ENCODE data around the gene SENP5.

DNA sequence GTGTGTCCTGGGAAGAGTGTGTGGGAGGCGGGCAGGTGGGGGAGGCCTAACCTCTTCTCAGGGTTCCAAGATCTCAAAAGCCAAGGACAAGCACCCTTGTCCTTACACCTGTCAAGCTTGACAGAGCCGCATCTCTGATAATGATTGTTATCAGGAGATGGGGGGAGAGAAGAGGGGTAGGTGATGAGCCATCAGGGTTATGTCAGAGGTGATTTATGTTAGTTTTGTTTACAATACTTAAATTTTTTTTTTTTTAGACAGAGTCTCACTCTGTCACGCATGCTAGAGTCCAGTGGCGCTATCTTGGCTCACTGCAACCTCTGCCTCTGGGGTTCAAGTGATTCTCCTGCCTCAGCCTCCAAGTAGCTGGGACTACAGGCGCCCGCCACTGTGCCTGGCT is 82.0 kb downstream of the SENP5 start:
- TF ChIP-seq, protein P1, sequence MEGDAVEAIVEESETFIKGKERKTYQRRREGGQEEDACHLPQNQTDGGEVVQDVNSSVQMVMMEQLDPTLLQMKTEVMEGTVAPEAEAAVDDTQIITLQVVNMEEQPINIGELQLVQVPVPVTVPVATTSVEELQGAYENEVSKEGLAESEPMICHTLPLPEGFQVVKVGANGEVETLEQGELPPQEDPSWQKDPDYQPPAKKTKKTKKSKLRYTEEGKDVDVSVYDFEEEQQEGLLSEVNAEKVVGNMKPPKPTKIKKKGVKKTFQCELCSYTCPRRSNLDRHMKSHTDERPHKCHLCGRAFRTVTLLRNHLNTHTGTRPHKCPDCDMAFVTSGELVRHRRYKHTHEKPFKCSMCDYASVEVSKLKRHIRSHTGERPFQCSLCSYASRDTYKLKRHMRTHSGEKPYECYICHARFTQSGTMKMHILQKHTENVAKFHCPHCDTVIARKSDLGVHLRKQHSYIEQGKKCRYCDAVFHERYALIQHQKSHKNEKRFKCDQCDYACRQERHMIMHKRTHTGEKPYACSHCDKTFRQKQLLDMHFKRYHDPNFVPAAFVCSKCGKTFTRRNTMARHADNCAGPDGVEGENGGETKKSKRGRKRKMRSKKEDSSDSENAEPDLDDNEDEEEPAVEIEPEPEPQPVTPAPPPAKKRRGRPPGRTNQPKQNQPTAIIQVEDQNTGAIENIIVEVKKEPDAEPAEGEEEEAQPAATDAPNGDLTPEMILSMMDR (IDR thresholded peaks at IDR 0.05; ENCODE audit: low read depth, low read length), result no peak
- TF ChIP-seq POLR2A (IDR thresholded peaks at IDR 0.05; ENCODE audit: extremely low read depth, insufficient read length), result no peak
- no peak for TF ChIP-seq MAX (IDR thresholded peaks at IDR 0.05; ENCODE audit: low read depth, low read length)
- no peak for TF ChIP-seq MYC (IDR thresholded peaks at IDR 0.05; ENCODE audit: low read depth, low read length)
